GM21619 (cell line): ENCODE measurements around the gene IL17RB.

Experiments used
- ATAC-seq: cut with Tn5 transposase; IDR thresholded peaks from one replicate; pipeline ENCODE4 v1.9.1; 2021; ENCODE audit not compliant: unreplicated experiment

The IL17RB gene

DNA sequence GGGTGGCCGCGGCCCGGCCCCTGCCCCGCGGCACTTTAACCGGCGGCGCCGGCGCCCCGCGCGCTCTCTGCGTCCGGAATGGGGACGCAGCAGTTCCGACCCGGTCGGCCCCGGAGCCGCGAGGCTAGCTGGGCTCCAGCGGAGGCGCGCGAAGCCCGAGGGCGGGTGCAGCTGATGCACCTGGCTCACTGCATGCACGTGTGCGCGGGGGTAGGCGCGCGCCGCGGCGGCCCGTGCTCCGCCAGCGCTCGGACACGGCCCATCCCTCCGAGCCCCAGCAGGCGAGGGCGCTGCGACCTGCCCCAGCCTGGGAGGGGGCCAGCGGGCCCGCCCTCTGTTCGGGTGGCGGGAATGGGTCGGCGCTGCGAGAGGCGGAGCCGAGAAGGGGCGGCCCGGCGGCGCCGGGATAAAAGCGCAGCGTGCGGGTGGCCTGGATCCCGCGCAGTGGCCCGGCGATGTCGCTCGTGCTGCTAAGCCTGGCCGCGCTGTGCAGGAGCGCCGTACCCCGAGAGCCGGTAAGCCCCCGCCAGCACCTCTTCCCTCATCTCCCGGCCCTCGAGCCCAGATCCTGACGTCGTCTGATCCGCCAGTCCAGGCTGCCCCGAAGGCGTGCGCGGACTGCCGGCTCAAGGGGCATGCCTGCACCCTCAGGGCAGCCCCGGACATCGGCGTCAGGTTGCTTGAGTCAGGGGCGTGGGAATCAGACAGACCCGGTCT, at the start of gene IL17RB, which contains the start of gene CHDH:
Gene IL17RB, plus strand, starts transcription at position 435 of the 717 bp plus-strand sequence. Its CDS starts 21 bp downstream, at position 456.
Gene CHDH, minus strand, starts transcription at position 286 of the 717 bp plus-strand sequence. CDS start 22,411 bp downstream, outside the sequence.
- ATAC-seq = no peak

- no peak for ATAC-seq
These were observed 48.2 kb upstream of the IL17RB start for GRCh38 chr3:53798144-53798543.

- ATAC-seq = no peak
These were observed 47.0 kb upstream of the IL17RB start for GRCh38 chr3:53799338-53799865.

- ATAC-seq = no peak
These were observed 46.1 kb upstream of the IL17RB start for GRCh38 chr3:53800041-53800906.

DNA sequence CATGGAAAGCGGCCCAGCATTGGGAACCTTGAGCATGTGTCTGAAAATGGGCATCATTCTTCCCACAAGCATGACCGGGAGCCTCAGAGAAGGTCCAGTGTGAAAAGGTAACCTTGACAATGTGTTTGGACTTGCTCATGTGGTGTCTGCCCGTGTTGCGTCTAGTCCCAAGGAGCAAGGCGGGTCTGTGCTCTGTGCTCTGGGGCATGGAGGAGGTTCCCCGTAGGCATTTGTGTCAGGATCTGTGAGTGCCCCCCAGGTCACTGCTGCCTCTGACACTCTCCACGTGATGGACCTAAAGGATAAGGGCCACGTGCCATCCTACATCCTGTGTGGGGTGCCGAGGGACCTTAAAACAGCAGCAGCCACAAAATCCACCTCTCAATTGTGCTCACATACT, 45.0 kb upstream of the IL17RB start:
- no peak for ATAC-seq

- ATAC-seq = no peak
These were observed 44.0 kb upstream of the IL17RB start for GRCh38 chr3:53802256-53802880.

DNA sequence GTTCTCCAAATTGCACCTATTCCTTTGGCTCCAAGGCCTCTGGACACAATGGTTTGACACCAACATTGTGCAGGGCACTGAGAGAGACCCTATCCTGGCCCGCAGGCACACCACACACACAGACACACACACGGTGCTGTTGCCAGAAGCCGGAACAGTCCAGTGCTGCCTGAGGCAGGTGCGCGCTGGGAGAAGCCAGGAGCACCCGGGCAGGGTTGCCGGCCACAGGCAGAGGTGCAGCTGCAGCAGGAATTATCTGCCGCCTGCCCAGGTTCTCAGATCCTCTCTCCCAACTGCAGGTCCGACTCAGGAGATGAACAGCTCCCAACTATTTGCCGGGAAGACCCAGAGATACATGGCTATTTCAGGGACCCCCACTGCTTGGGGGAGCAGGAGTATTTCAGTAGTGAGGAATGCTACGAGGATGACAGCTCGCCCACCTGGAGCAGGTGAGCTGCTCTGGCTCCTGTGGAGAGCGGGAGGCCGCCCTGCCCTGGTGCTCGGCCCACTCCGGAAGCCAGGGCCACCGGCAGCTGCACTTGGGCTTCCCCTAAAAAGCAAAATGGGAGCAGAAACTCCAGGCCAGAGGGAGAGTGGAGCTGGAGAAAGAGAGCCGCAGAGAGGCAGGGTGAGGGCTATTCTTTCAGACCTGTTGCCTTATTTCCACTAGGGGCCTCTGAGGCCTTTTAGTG, 43.1 kb upstream of the IL17RB start:
- ATAC-seq = no peak

DNA sequence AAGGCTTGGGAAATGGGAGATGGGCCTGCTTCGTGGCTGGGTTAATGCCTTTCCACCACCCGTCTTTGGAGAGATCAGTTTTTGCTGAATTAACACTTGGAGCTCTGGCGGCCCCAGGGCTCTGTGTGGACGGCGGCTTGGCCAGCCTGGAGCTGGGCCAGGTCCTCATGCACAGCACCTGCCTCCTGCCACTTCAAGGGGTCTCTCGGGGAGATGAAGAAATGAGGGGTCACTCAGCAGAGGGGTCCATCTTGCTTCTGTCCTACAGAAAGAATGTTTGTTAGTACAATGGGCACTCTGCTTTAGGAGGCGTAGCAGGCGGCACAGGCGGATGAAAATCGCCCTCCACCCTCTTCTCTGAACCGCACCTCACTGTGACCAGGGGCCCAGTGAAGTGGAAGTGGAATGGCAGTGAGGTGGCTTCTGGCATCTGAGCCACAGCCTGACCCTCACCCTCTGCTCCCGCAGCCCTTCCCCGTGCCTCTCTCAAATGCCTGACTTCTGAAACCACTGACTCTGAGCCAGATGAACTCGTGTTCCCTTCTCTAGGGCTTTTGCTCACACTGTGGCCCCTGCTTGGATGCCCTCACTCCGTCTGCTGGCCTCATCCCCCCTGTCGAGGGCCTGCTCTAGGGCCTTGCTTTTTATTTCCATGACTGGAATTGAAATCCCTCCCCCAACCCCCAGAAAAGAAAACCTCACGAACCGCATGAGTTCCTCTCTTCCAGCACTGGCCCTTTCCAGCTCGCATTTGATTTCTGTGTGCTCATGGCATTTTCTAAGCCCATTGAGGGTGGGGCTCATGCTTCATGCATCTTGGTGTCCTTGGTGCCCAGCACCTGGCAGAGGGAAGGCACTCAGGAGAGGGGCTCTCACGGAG, 42.3 kb upstream of the IL17RB start:
- ATAC-seq = no peak

- peak; percentile 52 for ATAC-seq
These were observed 41.5 kb upstream of the IL17RB start for GRCh38 chr3:53804697-53805462.

DNA sequence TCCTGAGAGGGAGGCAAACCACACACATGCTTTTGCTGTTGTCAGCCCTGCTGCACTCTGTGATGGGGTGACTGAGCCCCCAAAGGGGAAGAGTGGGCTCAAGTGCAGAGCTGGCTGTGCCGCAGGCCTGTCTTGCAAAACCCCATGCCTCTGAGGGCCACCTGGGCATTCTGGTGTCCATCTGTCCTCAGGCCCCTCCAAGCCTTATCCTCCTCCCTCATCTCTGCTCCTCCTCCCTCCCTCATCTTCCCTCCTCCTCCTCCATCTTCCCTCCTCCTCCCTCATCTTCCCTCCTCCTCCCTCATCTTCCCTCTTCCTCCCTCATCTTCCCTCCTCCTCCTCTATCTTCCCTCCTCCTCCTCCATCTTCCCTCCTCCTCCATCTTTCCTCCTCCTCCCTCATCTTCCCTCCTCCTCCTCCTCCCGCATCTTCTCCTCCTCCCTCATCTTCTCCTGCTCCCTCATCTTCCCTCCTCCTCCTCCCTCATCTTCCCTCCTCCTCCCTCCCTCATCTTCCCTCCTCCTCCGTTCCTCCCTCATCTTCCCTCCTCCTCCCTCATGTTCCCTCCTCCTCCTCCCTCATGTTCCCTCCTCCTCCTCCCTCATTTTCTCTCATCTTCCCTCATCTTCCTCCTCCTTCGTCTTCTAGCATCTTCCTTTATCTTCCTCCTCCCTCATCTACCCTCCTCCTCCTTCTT, 40.8 kb upstream of the IL17RB start:
- ATAC-seq = no peak

DNA sequence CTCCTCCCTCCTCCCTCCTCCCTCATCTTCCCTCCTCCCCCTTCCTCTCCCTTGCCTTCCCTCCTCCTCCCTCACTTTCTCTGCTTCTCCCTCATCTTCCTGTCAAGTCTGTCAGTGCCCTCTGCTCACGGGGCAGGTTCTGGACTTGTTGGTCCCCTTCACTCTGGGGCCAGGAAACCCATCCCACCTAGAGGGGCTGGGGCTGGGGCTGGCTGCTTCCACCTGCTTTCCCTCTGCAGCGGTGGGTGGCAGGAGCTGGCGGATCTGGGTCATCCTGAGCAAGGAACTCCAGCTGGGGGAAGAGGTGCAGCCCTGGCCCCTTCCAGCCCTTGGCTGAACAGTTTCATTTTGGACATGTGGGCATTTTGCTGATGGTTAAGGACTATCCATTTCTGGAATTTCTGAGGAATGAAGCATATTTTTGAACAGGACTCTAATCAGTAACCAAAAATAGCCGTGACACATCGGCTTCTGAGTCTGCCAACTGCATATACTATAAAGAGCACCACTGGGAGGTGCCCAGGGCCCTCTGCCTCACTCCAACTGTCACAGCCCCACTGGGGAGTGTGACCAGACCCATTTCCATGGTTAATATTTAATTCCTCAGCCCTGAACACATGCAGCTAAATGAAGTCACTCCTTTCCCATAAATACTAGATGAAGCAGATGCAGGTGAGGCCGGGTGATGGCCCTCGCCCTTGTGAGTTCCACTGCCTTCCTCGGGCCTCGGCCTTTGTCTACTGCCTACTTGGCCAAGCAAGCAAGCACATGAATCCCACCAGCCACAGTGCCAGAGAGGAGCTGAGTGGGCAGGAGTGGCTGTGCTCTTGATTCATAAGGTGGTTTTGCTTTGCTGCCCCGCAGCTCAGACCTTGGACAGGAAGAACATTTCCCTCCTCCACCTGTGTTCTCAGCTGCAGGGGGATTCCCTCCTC, 39.9 kb upstream of the IL17RB start:
- ATAC-seq = peak; percentile 52

GRCh38 chr3:53807117-53807810, 39.1 kb upstream of the IL17RB start:
- ATAC-seq = no peak

- ATAC-seq = no peak
These were observed 37.9 kb upstream of the IL17RB start for GRCh38 chr3:53808496-53808895.

GRCh38 chr3:53809267-53809666, 37.1 kb upstream of the IL17RB start:
- ATAC-seq = no peak

DNA sequence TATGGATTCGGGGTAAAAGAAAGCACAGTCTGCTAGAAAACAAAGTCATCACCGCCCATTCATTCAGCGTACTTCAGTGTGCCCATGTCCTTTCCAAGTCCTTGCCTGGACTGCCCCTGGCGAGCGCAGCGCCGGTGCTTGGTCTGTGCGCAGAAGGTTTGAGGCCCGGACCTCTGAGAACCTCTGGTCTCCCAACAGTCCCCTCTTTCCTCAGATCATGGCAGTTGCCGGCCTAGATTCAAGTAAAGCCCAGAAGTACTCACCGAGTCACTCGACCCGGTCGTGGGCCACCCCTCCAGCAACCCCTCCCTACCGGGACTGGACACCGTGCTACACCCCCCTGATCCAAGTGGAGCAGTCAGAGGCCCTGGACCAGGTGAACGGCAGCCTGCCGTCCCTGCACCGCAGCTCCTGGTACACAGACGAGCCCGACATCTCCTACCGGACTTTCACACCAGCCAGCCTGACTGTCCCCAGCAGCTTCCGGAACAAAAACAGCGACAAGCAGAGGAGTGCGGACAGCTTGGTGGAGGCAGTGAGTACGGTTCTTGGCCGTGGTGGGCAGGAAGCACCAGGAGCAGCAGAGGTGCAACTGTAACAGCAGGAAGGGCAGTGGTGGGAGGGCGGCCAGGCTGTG, 36.5 kb upstream of the IL17RB start:
- no peak for ATAC-seq
